GM12874 (cell line): ENCODE data around the gene ZNF471.

Experiments used
- TF ChIP-seq, protein P1 (sequence below): IDR thresholded peaks from 2 replicates; pipeline ENCODE4 v1.5.1; 2011; ENCODE audit warnings: low read depth, mild to moderate bottlenecking, control low read depth, low read length, moderate library complexity; ENCODE audit not compliant: insufficient read depth

ZNF471 gene

DNA sequence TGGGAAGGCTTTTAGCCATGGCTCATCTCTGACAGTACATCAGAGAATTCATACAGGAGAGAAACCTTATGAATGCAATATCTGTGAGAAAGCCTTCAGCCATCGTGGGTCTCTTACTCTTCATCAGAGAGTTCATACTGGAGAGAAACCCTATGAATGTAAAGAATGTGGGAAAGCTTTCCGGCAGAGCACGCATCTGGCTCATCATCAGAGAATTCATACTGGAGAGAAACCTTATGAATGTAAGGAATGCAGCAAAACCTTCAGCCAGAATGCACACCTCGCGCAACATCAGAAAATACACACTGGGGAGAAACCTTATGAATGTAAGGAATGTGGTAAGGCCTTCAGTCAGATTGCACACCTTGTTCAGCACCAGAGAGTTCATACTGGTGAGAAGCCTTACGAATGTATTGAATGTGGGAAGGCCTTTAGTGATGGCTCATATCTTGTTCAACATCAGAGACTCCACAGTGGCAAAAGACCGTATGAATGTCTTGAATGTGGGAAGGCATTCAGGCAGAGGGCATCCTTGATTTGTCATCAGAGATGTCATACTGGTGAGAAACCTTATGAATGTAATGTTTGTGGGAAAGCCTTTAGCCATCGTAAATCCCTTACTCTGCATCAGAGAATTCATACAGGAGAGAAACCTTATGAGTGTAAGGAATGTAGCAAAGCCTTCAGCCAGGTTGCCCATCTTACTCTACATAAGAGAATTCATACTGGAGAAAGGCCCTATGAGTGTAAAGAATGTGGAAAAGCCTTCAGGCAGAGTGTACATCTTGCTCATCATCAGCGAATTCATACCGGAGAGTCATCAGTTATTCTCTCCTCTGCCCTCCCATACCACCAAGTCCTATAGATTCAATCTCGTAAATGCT lies 70.3 kb downstream of the ZNF471 start:
- TF ChIP-seq, protein P1, sequence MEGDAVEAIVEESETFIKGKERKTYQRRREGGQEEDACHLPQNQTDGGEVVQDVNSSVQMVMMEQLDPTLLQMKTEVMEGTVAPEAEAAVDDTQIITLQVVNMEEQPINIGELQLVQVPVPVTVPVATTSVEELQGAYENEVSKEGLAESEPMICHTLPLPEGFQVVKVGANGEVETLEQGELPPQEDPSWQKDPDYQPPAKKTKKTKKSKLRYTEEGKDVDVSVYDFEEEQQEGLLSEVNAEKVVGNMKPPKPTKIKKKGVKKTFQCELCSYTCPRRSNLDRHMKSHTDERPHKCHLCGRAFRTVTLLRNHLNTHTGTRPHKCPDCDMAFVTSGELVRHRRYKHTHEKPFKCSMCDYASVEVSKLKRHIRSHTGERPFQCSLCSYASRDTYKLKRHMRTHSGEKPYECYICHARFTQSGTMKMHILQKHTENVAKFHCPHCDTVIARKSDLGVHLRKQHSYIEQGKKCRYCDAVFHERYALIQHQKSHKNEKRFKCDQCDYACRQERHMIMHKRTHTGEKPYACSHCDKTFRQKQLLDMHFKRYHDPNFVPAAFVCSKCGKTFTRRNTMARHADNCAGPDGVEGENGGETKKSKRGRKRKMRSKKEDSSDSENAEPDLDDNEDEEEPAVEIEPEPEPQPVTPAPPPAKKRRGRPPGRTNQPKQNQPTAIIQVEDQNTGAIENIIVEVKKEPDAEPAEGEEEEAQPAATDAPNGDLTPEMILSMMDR: no peak
